ES-I3 (cell line): ENCODE measurements around the gene SUMO4.

Experiments
- H3K36me3 ChIP-seq: 2 replicates; pipeline ENCODE4 v1.6.1; 2013; ENCODE audit warnings: mild to moderate bottlenecking, low read length, control low read depth, moderate library complexity; ENCODE audit not compliant: insufficient read depth
- H3K4me1 ChIP-seq: 2 replicates; pipeline ENCODE4 v1.6.1; 2013; ENCODE audit warnings: mild to moderate bottlenecking, control low read depth, low read length; ENCODE audit not compliant: insufficient read depth
- H3K9ac ChIP-seq: 2 replicates; pipeline ENCODE4 v1.6.1; 2013; ENCODE audit warnings: low read depth, mild to moderate bottlenecking, low read length, moderate library complexity
- H3K9me3 ChIP-seq: 2 replicates; pipeline ENCODE4 v1.6.1; 2013; ENCODE audit warnings: mild to moderate bottlenecking, low read length, moderate library complexity; ENCODE audit not compliant: control insufficient read depth, insufficient read depth

SUMO4 gene

DNA sequence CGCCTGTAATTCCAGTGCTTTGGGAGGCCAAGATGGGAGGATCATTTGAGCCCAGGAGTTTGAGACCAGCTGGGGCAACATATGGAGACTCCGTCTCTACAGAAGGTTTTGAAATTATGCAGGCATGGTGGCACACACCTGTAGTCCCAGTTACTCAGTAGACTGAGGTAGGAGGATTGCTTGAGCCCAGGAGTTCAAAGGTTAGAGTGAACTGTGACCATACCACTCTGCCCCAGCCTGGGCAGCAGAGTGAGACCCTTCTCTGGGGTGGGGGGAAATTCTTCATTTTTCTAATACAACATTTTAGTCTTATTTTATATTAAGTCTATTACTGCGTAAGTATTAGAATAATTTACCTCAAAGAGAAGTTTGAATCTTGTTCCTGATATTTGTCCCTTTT is 20.1 kb upstream of the SUMO4 start:
- H3K9ac ChIP-seq, result no peak overlapping the region
- H3K4me1 ChIP-seq, result no peaks in the 10 kb centered on the region
- H3K36me3 ChIP-seq, result peaks cover 23% of the 10 kb centered on the region
- no peaks in the 10 kb centered on the region for H3K9me3 ChIP-seq

DNA sequence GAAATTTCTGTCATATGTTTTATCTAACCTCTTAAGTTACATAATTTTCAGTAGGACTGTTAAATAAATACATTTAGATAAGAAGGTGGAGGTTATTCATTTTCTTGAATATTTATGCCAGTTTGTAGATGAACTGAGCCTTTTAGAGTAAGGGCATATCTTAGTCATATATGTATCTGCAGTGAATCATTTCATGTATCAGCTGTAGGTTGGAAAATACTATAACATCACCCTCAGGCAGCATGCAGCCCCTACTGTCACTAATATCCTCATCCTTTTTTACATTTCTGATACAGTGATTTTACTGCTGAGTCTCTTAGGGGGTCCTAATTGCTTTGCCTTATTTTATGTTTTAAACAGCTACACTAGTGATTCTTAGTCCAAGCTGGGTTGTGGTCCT is 19.5 kb upstream of the SUMO4 start:
- Histone ChIP-seq H3K9ac (no peak overlapping the region), H3K9me3 (no peaks in the 10 kb centered on the region), H3K4me1 (no peaks in the 10 kb centered on the region), H3K36me3 (peaks cover 23% of the 10 kb centered on the region)

DNA sequence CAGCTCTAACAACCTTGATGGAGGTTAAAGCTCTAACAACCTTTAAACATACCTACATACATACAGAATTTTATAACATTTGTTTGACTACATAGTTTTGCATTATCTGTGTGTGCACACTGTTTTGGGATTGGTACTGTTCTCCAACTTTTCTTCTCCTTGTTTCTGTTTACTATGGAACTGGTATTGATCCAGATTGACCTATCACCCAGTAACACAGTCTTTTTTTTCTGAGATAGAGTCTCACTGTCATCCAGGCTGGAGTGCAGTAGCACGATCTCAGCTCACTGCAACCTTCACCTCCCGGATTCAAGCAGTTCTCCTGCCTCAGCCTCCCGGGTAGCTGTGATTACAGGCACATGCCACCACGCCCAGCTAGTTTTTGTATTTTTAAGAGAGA is 16.7 kb upstream of the SUMO4 start:
- no peaks in the 10 kb centered on the region for H3K4me1 ChIP-seq
- peaks cover 17% of the 10 kb centered on the region for H3K36me3 ChIP-seq
- H3K9me3 ChIP-seq, result no peaks in the 10 kb centered on the region
- H3K9ac ChIP-seq, result no peak overlapping the region

DNA sequence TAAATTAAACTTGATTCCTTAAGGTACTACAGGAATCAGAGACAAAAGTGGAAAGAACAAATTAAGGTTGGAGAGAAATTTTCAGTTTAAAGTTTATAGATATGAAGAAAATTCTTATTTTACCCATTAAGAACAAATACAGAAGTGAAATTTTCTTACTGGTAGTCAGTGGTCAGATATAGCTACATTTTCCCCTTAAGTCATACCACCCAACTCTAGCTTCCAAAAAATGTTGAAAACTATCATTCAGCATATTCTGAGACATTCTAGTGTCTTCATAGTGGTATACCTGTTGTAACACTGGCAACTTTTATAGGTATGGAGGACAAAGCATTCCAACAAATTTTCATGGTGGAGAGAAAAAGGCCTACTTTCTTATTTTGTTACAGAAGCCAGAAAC is 15.6 kb upstream of the SUMO4 start:
- Histone ChIP-seq H3K9ac (no peak overlapping the region), H3K4me1 (no peaks in the 10 kb centered on the region), H3K36me3 (peaks cover 7% of the 10 kb centered on the region), H3K9me3 (no peaks in the 10 kb centered on the region)

DNA sequence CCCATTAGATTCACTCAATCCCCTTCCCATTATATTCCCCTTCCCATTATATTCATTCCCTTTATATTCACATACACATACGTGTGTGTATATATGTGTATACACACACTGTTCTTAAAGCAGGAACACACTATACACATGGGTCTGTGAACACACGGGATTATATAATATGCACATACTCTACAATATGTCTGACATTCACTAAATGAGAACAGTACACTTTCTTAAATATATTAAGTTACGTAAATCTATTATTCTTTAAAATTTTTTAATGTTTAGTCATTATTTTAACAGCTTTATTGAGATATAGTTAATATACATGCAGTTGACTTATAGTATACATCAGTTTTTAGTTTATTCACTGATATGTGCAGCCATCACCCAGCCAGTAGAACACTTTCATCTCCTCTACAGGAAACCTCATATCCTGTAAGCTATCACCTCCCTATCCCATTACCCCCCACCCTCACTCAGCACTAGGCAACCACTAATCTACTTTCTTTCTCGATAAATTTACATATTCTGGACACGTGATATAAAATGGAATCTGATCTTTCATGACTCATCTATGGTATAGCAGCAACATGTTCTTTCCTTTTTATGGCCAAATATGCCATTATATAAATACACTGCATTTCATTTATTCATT is 13.9 kb upstream of the SUMO4 start:
- no peak overlapping the region for H3K9ac ChIP-seq
- H3K36me3 ChIP-seq, result 0 out of 2 replicates have a peak, but pooled peaks cover 3% of the 10 kb centered on the region
- H3K9me3 ChIP-seq, result no peaks in the 10 kb centered on the region
- no peaks in the 10 kb centered on the region for H3K4me1 ChIP-seq

DNA sequence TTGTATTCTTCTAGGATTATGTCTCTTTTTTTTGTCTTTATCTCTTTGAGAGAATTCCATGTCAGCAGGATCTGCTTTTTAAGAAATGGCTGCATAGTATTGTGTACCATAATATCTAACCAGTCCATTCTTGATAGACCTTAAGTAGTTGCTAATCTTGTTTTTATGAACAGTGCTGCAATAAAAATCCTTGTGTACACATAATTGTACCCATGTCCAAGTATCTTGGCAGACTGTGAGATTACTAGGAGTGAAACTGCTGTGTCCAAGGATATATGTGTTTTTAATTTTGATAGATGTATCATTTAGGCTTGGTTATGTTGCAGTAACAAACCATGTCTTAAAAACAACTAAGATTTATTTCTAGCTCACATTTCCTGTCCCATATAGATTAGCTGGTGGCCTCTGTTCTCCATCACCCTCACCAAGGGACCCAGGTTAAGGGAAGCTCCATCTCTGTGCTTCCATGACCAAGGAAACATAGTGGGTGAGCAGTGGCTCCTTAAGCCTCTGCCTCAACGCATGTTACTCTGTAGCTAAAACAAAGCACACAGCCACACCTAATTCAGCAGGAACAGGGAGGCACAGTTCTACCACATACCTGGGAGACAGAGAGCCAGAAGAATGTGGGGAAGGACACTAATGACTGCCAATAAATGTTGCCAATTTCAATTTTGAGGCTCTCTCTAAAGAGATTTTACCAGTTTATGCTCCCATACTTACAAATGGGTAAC is 12.1 kb upstream of the SUMO4 start:
- H3K9ac ChIP-seq, result no peak overlapping the region
- H3K9me3 ChIP-seq, result no peaks in the 10 kb centered on the region
- no peaks in the 10 kb centered on the region for H3K36me3 ChIP-seq
- H3K4me1 ChIP-seq, result no peaks in the 10 kb centered on the region

DNA sequence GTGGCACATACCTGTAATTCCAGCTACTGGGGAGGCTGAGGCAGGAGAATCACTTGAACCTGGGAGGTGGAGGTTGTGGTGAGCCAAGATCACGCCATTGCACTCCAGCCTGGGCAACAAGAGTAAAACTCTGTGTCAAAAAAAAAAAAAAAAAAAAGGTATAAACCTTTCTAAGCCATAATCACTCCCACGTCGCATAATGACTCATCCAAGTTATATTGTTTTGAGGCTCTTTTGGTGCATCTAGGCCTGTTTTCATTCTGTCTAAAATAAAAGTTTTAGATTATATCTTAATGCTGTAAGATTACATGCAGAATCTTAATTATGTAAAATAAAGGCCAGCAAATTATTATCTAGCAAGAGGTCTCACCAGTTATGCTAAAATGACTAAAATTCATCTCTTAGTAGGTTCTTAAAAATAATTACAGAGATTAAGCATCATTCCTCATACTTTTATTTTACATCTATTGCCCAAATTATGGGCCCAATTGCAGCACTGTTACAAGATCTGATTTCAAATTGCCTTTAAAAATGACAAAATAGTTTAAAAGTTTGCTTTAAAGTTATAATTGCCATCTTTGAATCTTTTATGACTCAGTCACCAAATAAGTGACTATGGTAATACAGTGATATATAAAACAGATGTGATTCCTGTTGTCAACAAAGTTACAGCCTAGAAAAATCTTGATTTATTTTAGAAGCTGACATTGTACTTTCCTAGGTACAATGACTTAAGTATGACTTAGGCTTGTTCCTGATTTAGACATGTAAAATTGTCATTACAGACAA is 10.4 kb upstream of the SUMO4 start:
- Histone ChIP-seq H3K36me3 (peaks cover 2% of the 10 kb centered on the region; the same call in 1 of the 2 replicates), H3K9ac (no peak overlapping the region), H3K9me3 (no peaks in the 10 kb centered on the region)

DNA sequence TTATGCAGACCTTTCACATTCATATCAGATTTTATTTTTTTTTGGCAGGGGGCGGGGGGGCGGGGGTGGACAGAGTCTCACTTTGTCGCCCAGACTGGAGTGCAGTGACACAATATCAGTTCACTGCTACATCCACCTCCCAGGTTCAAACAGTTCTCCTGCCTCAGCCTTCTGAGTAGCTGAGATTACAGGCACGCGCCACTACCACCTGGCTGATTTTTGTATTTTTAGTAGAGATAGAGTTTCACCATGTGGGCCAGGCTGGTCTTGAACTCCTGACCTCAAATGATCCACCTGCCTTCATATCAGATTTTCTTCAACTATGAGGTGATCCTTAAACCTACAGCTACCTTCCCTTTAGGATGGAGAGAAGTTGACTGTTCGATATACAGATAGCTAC is 8.0 kb upstream of the SUMO4 start:
- Histone ChIP-seq H3K36me3 (peaks cover 2% of the 10 kb centered on the region; the same call in 1 of the 2 replicates), H3K9me3 (no peaks in the 10 kb centered on the region), H3K4me1 (no peaks in the 10 kb centered on the region), H3K9ac (no peak overlapping the region)

More for the DNA sequence above, 10.4 kb upstream of the SUMO4 start:
- no peaks in the 10 kb centered on the region for H3K4me1 ChIP-seq

DNA sequence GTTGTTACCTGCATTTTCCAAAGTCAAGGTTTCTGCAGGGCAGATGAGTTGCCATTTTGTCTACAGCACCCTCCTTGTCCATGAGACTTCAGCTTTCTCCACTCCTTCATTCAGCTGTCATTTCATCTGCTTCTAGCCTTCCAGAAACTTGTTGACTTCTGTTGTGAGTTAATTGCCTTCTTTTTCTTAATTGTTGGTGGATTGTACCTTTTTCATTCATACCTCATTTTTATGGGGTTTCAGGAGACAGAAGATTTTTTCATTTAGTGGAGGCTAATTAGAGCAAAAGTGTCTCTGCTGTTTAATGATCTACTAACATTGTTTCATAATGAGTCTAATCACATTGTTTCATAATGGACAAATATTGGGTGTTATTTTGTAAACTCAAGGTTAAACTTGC is 7.5 kb upstream of the SUMO4 start:
- no peak overlapping the region for H3K9ac ChIP-seq
- H3K36me3 ChIP-seq, result peaks cover 2% of the 10 kb centered on the region; the same call in 1 of the 2 replicates

DNA sequence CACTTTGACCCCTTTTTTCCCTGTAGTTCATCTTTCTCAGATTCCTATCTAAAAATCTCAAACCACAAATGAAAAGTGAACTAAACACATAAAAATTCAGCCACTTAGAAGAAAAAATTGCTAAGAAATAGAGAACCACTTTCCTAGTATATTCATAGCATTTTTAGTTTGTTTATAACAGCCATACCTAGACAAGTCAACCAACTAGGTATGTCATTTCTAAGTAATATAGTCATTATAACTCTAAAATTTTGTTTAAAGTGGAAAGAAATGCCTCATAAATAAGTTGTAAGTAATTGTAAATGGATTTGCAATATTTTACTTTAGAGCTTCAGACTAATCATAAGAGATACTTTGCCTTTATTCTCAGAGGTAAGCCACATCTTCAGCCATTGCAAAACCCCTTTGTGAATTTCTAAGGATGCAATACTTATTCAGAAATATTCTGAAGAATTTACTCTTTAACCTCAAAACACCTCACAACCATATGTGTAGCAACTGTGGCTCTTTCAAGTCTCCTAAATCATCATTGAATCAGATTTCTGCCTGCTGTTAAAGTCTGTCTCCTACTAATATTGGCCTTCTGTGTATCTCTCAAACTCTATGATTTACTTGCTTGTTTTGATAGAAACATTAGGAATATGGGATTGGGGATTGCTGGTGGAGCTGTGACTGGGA is 6.9 kb upstream of the SUMO4 start:
- H3K9me3 ChIP-seq, result no peaks in the 10 kb centered on the region
- H3K36me3 ChIP-seq, result peaks cover 2% of the 10 kb centered on the region; the same call in 1 of the 2 replicates
- no peaks in the 10 kb centered on the region for H3K4me1 ChIP-seq
- no peak overlapping the region for H3K9ac ChIP-seq

More for the DNA sequence above, 7.5 kb upstream of the SUMO4 start:
- no peaks in the 10 kb centered on the region for H3K4me1 ChIP-seq
- no peaks in the 10 kb centered on the region for H3K9me3 ChIP-seq

DNA sequence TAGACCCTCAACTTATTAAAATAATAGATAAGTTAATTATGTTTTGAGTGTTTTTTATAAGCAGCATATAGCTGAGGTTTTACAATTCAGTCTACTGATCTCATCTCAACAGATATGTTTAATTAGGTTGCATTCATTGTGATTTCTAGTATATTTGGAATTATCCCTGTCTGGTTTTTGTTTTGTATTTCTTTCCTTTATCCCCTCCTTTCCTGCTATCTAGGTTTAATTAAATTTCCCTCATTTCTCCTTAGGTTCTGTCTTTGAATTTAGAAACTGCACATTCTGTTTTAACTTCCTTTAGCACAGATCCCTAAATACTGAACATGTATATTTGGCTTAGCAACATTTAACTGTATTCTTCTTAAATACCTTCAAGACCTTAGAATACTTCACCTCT is 4.9 kb upstream of the SUMO4 start:
- no peaks in the 10 kb centered on the region for H3K4me1 ChIP-seq
- H3K36me3 ChIP-seq, result peaks cover 2% of the 10 kb centered on the region; the same call in 1 of the 2 replicates
- no peaks in the 10 kb centered on the region for H3K9me3 ChIP-seq
- no peak overlapping the region for H3K9ac ChIP-seq

DNA sequence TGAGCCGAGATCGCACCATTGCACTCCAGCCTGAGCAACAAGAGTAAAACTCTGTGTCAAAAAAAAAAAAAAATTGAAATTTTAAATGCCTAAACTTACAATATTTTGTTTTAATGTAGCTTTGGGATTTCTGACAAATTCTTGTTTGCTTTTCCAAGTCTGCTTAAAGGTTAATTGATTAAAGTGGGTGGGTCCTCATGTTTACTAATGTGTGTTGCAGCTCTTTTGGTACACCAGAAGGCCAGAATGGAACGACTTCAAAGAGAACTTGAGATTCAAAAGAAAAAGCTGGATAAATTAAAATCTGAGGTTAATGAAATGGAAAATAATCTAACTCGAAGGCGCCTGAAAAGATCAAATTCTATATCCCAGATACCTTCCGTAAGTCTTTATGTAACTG is 2.7 kb upstream of the SUMO4 start:
- Histone ChIP-seq H3K4me1 (no peaks in the 10 kb centered on the region), H3K9me3 (no peaks in the 10 kb centered on the region), H3K36me3 (peaks cover 9% of the 10 kb centered on the region; the same call in 1 of the 2 replicates), H3K9ac (no peak overlapping the region)

DNA sequence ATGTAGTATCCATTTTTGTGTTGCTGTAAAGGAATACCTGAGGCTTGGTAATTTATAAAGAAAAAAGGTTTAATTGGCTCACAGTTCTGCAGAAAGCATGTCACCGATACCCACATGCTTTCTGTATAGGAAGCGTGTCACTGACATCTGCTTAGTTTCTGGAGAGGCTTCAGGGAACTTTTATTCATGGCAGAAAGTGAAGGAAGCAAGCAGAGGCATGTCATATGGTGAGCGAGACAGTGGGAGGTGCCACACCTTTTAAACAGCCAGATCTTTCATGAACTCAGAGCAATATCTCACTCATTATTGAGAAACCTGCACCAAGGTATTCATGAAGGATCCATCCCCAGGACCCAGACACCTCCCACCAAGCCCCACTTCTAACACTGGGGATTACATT is 3.5 kb downstream of the SUMO4 start:
- H3K9me3 ChIP-seq, result no peaks in the 10 kb centered on the region
- H3K36me3 ChIP-seq, result peaks cover 12% of the 10 kb centered on the region; the same call in 1 of the 2 replicates
- H3K9ac ChIP-seq, result no peak overlapping the region
- H3K4me1 ChIP-seq, result no peaks in the 10 kb centered on the region; the same call in 1 of the 2 replicates
